Psoas muscle (tissue), 8 donors: ENCODE results near the gene KLHL25. TPM values are rescaled to one million over a fixed set of nuclear protein-coding genes. Genes with fewer than 3 reads are reported as not detected.

ENCODE experiments used
- ATAC-seq, 4 donors: fragments of 200-7000 bp; cut with Tn5 transposase; one replicate each; pipeline ENCODE4 v1.9.1; 2020; ENCODE audit warnings: moderate library complexity in 3 of 4, mild to moderate bottlenecking in 2 of 4
- DNase-seq, 2 donors: peaks; one replicate each; pipeline ENCODE4 v3.0.0-alpha.2; 2020
- H3K27ac ChIP-seq: fragments of 200-600 bp; one replicate; pipeline ENCODE4 v1.8.0; 2022
- H3K27me3 ChIP-seq, 3 donors: fragments of 200-600 bp in 1 of 3; one replicate each; pipeline versions ENCODE4 v1.6.1 to v1.8.0; 2013 to 2022; ENCODE audit warnings: low read length in 2 of 3, mild to moderate bottlenecking in 2 of 3, moderate library complexity in 1 of 3; ENCODE audit not compliant: insufficient read depth in 3 of 3
- H3K36me3 ChIP-seq, 2 donors: fragments of 200-600 bp in 1 of 2; one replicate each; pipeline versions ENCODE4 v1.6.1 to v1.8.0; 2013 to 2022; ENCODE audit warnings: low read depth in 1 of 2, mild to moderate bottlenecking in 1 of 2, moderate library complexity in 1 of 2; ENCODE audit not compliant: insufficient read depth in 1 of 2
- H3K4me1 ChIP-seq: fragments of 200-600 bp; one replicate; pipeline ENCODE4 v1.8.0; 2022
- H3K4me3 ChIP-seq: fragments of 200-600 bp; one replicate; pipeline ENCODE4 v1.8.0; 2022; ENCODE audit warnings: mild to moderate bottlenecking
- H3K9me3 ChIP-seq: fragments of 200-600 bp; one replicate; pipeline ENCODE4 v1.8.0; 2022
- CTCF ChIP-seq: fragments of 200-600 bp; IDR thresholded peaks from one replicate; pipeline ENCODE4 v1.8.0; 2022; ENCODE audit warnings: antibody characterized with exemption
- WGBS, 3 donors: extraction: QIAGEN DNeasy Blood & Tissue Kit; methylation state at CpG; one replicate each; pipeline versions ENCODE4 v1.1.6 to v1.1.7; 2013; 5-methylcytosine and 5-hydroxymethylcytosine counted together
- intact Hi-C, 2 donors: fragments of 100-400 bp; cut with DNase I; formaldehyde crosslinking; loops; one replicate each; pipeline versions ENCODE4 v1.11.0 to v1.14.2; 2022
- polyA plus RNA-seq, 3 donors: library from polyadenylated mRNA; stranded (reverse); fragments of 200-250 nt; gene quantifications; one replicate each; pipeline ENCODE4 v1.2.3, GENCODE V29; 2013
- total RNA-seq, 4 donors: library from RNA; stranded (reverse); fragmentation: NEBNext Ultra II Directional in 2 of 4; extraction: Animal tissue kit (Norgen Biotek cat#: 25700) in 2 of 4; gene quantifications; one replicate each; pipeline versions ENCODE4 v1.2.1 to v1.2.4, GENCODE V29; 2021 to 2023
- donor health status: healthy with polysubstance abuse.
- donor health status: DM: no; HTN: no; CAD: no; lungs with moderate emphysema.
- donor health status: Bipolar disorder and iron deficiency.
- donor health status: healthy.
- donor health status: DM: yes; HTN: yes; CAD: no.
- donor health status: DM: no; HTN: no; CAD: no.
- donor health status: DM: no; HTN: no; CAD: no.
- donor health status: DM: yes; HTN: yes; CAD: no.

The KLHL25 gene
- total and polyA plus RNA-seq, 7 donors: 3.8 to 15.7 (median 8.1) TPM

GRCh38 chr15:85723960-85724945 lies 70.5 kb downstream of the KLHL25 start:
- H3K36me3 ChIP-seq: peaks cover 17 to 100% of the 10 kb centered on the region in 2 donors
- intact Hi-C loops: no loop called here
- no peaks in the 10 kb centered on the region for H3K27me3 ChIP-seq
- TF ChIP-seq CTCF: no peak
- no peaks in the 10 kb centered on the region for H3K9me3 ChIP-seq
- peak overlapping the region; percentile 14 for H3K27ac ChIP-seq
- H3K4me1 ChIP-seq: peaks cover 4% of the 10 kb centered on the region
- WGBS, 3 donors: 55 to 67% (median 58%) methylated on average over 10 of the region's 10 CpGs
- DNase-seq (no peak), ATAC-seq (peak in 3 of 4 donors; percentile 9 to 25 (median 19))
- no peak overlapping the region for H3K4me3 ChIP-seq

GRCh38 chr15:85722374-85723152 lies 72.2 kb downstream of the KLHL25 start:
- H3K9me3 ChIP-seq: no peaks in the 10 kb centered on the region
- TF ChIP-seq CTCF: no peak
- ATAC-seq (no peak), DNase-seq (no peak)
- H3K27me3 ChIP-seq: no peaks in the 10 kb centered on the region
- WGBS, 3 donors: 51 to 79% (median 57%) methylated on average over 1 of the region's 1 CpG
- intact Hi-C loops: no loop called here
- peaks cover 4% of the 10 kb centered on the region for H3K4me1 ChIP-seq
- peaks cover 17 to 100% of the 10 kb centered on the region in 2 donors for H3K36me3 ChIP-seq
- H3K4me3 ChIP-seq: no peak overlapping the region
- no peak overlapping the region for H3K27ac ChIP-seq

- H3K36me3 ChIP-seq: peaks cover 23 to 100% of the 10 kb centered on the region in 2 donors
- intact Hi-C loops: no loop called here
- no peak for DNase-seq
- TF ChIP-seq CTCF: no peak
- no peak overlapping the region for H3K27ac ChIP-seq
- no peak for ATAC-seq
- 91 to 96% (median 91%) methylated on average over 4 of the region's 4 CpGs for WGBS, 3 donors
- H3K9me3 ChIP-seq: no peaks in the 10 kb centered on the region
- no peaks in the 10 kb centered on the region for H3K4me1 ChIP-seq
- no peaks in the 10 kb centered on the region for H3K27me3 ChIP-seq
- H3K4me3 ChIP-seq: no peak overlapping the region
Observed at GRCh38 chr15:85718981-85719380, 75.7 kb downstream of the KLHL25 start.

GRCh38 chr15:85718271-85718971 lies 76.3 kb downstream of the KLHL25 start:
- no peak overlapping the region for H3K4me3 ChIP-seq
- no peak for TF ChIP-seq CTCF
- H3K9me3 ChIP-seq: no peaks in the 10 kb centered on the region
- ATAC-seq: no peak
- WGBS, 3 donors: 84 to 91% (median 89%) methylated on average over 12 of the region's 12 CpGs
- intact Hi-C loops: no loop called here
- no peak overlapping the region for H3K27ac ChIP-seq
- H3K4me1 ChIP-seq: no peaks in the 10 kb centered on the region
- DNase-seq: no peak
- peaks cover 21 to 100% of the 10 kb centered on the region in 2 donors for H3K36me3 ChIP-seq
- H3K27me3 ChIP-seq: no peaks in the 10 kb centered on the region
